SK-N-SH (cell line): ENCODE results near the gene KIF16B. TPM values are rescaled to one million over a fixed set of nuclear protein-coding genes. Genes with fewer than 3 reads are reported as not detected.

Experiments used
- CTCF ChIA-PET: fragments of 300-600, 350-600 bp; formaldehyde crosslinking; extraction: SDS; loops from one replicate; lab custom pipeline; 2021; lab: Yijun Ruan, JAX
- POLR2A ChIA-PET: fragments of 350-600 bp; sonication (Branson Sonifier 250); formaldehyde crosslinking; extraction: SDS; loops from one replicate; lab custom pipeline; 2020; ENCODE audit warnings: antibody characterized with exemption, inconsistent platforms; lab: Yijun Ruan, JAX
- DNase-seq: peaks from one replicate; pipeline ENCODE4 v3.0.0; 2012
- H2AFZ ChIP-seq: fragments of 200-600 bp; sonication (generic); 2 replicates; pipeline ENCODE4 v1.8.1; 2016; ENCODE audit warnings: antibody characterized with exemption, mild to moderate bottlenecking, low read depth
- H3F3A ChIP-seq: fragments of 200-600 bp; sonication (generic); replicated peaks from 2 replicates; pipeline ENCODE3; 2016; ENCODE audit warnings: antibody characterized with exemption, mild to moderate bottlenecking; ENCODE audit not compliant: insufficient read depth
- H3K27ac ChIP-seq, 2 experiments: fragments of 200-500 bp in 1 of 2; fragments of 200-600 bp in 1 of 2; sonication (Bioruptor generic) in 1 of 2; sonication (generic), shearing (Covaris generic) in 1 of 2; 2 replicates each; pipeline versions ENCODE4 v1.5.1 to v1.6.1; 2014 to 2016; ENCODE audit warnings: low read depth in 2 of 2, inconsistent platforms in 1 of 2, low read length in 1 of 2, mild to moderate bottlenecking in 1 of 2, mixed read lengths in 1 of 2
- H3K27me3 ChIP-seq: fragments of 200-600 bp; sonication (generic), shearing (Covaris generic); 2 replicates; pipeline ENCODE4 v1.6.1; 2016; ENCODE audit warnings: mixed run types; ENCODE audit not compliant: insufficient read depth
- H3K36me3 ChIP-seq, 2 experiments: fragments of 200-500 bp in 1 of 2; fragments of 200-600 bp in 1 of 2; sonication (Bioruptor generic) in 1 of 2; sonication (generic) in 1 of 2; replicated peaks in 1 of 2; 2 replicates each; pipeline versions ENCODE3 to v1.5.1; 2014 to 2016; ENCODE audit warnings: low read length in 1 of 2, mild to moderate bottlenecking in 1 of 2; ENCODE audit not compliant: insufficient read depth in 2 of 2, control insufficient read depth in 1 of 2
- H3K4me1 ChIP-seq, 2 experiments: fragments of 200-500 bp in 1 of 2; fragments of 200-600 bp in 1 of 2; sonication (Bioruptor generic) in 1 of 2; sonication (generic), shearing (Covaris generic) in 1 of 2; 2 replicates each; pipeline versions ENCODE4 v1.5.1 to v1.6.1; 2014 to 2016; ENCODE audit warnings: low read depth in 1 of 2, low read length in 1 of 2, mixed run types in 1 of 2; ENCODE audit not compliant: insufficient read depth in 2 of 2, control insufficient read depth in 1 of 2
- H3K4me2 ChIP-seq: fragments of 200-600 bp; sonication (generic), shearing (Covaris generic); 2 replicates; pipeline ENCODE4 v1.6.1; 2017; ENCODE audit warnings: mixed run types
- H3K4me3 ChIP-seq, 2 experiments: fragments of 200-500 bp in 1 of 2; fragments of 200-600 bp in 1 of 2; sonication (Bioruptor generic) in 1 of 2; sonication (generic), shearing (Covaris generic) in 1 of 2; 2 replicates each; pipeline versions ENCODE4 v1.5.1 to v1.8.1; 2014 to 2016; ENCODE audit warnings: low read depth in 2 of 2, inconsistent platforms in 1 of 2, low read length in 1 of 2, mild to moderate bottlenecking in 1 of 2, mixed read lengths in 1 of 2, moderate library complexity in 1 of 2
- H3K79me2 ChIP-seq: fragments of 200-600 bp; sonication (generic); 2 replicates; pipeline ENCODE4 v1.8.1; 2017; ENCODE audit warnings: mild to moderate bottlenecking; ENCODE audit not compliant: insufficient read depth
- H3K9ac ChIP-seq: fragments of 200-600 bp; sonication (generic); 2 replicates; pipeline ENCODE4 v1.6.1; 2017; ENCODE audit warnings: mixed run types
- H3K9me2 ChIP-seq: fragments of 200-600 bp; sonication (generic); 2 replicates; pipeline ENCODE4 v1.6.1; 2017; ENCODE audit warnings: mixed run types
- H3K9me3 ChIP-seq: fragments of 200-600 bp; sonication (generic); 2 replicates; pipeline ENCODE4 v1.6.1; 2017; ENCODE audit warnings: mixed run types, mild to moderate bottlenecking, moderate library complexity
- H4K20me1 ChIP-seq: fragments of 200-600 bp; sonication (generic); 2 replicates; pipeline ENCODE4 v1.6.1; 2017; ENCODE audit warnings: mild to moderate bottlenecking, mixed run types; ENCODE audit not compliant: insufficient read depth
- CHD2 ChIP-seq: fragments of 150-350 bp; IDR thresholded peaks from 2 replicates; pipeline ENCODE4 v1.6.1; 2018; ENCODE audit warnings: low read length; ENCODE audit not compliant: partially characterized antibody
- EZH2phosphoT487 ChIP-seq: fragments of 200-600 bp; sonication (generic); IDR thresholded peaks from 2 replicates; pipeline ENCODE4 v1.6.1; 2017; ENCODE audit warnings: low read depth, mixed run types, mild to moderate bottlenecking, antibody characterized with exemption, moderate library complexity, borderline replicate concordance
- GABPA ChIP-seq: IDR thresholded peaks from 2 replicates; pipeline ENCODE4 v1.4.0; 2012; ENCODE audit warnings: low read depth, mild to moderate bottlenecking
- GATA2 ChIP-seq: sonication (generic); formaldehyde crosslinking; IDR thresholded peaks from 2 replicates; pipeline ENCODE4 v1.5.0; 2020; ENCODE audit warnings: mild to moderate bottlenecking, missing genetic modification reagents
- JUND ChIP-seq: IDR thresholded peaks from 2 replicates; pipeline ENCODE4 v1.4.0; 2012
- MEF2A ChIP-seq: IDR thresholded peaks from 2 replicates; pipeline ENCODE4 v1.4.0; 2012; ENCODE audit warnings: low read depth, borderline replicate concordance
- MXI1 ChIP-seq: IDR thresholded peaks from 2 replicates; pipeline ENCODE4 v1.6.1; 2012; ENCODE audit warnings: mild to moderate bottlenecking, low read depth, low read length, improper control_type of control experiment
- NFIC ChIP-seq: IDR thresholded peaks from 2 replicates; pipeline ENCODE4 v1.4.0; 2012; ENCODE audit warnings: borderline replicate concordance
- NRF1 ChIP-seq: IDR thresholded peaks from 2 replicates; pipeline ENCODE4 v1.6.1; 2012; ENCODE audit warnings: low read depth, mild to moderate bottlenecking, low read length
- POLR2AphosphoS5 ChIP-seq: IDR thresholded peaks from 2 replicates; pipeline ENCODE4 v1.6.1; 2012; ENCODE audit warnings: low read depth, low read length
- RAD21 ChIP-seq: IDR thresholded peaks from 2 replicates; pipeline ENCODE4 v1.6.1; 2012; ENCODE audit warnings: mild to moderate bottlenecking, low read length
- RCOR1 ChIP-seq: fragments of 150-350 bp; IDR thresholded peaks from 2 replicates; pipeline ENCODE4 v1.6.1; 2017; ENCODE audit warnings: antibody characterized with exemption, low read length
- RXRA ChIP-seq: IDR thresholded peaks from 2 replicates; pipeline ENCODE4 v1.4.0; 2012; ENCODE audit warnings: low read depth, mild to moderate bottlenecking, borderline replicate concordance
- SIN3A ChIP-seq: IDR thresholded peaks from 2 replicates; pipeline ENCODE4 v1.6.1; 2012; ENCODE audit warnings: low read depth, mild to moderate bottlenecking, low read length, moderate library complexity, borderline replicate concordance
- SMC3 ChIP-seq: IDR thresholded peaks from 2 replicates; pipeline ENCODE4 v1.6.1; 2012; ENCODE audit warnings: low read depth, low read length, improper control_type of control experiment
- TCF12 ChIP-seq: IDR thresholded peaks from 2 replicates; pipeline ENCODE4 v1.4.0; 2012
- YY1 ChIP-seq: IDR thresholded peaks from 2 replicates; pipeline ENCODE4 v1.4.0; 2012; ENCODE audit warnings: low read depth, mild to moderate bottlenecking
- WGBS: methylation state at CpG from one replicate; pipeline ENCODE4 v1.1.6; 2017; ENCODE audit warnings: low lambda C conversion rate; 5-methylcytosine and 5-hydroxymethylcytosine counted together
- polyA plus RNA-seq, 3 experiments: library from polyadenylated mRNA; depleted of rRNA; stranded (reverse); fragments of >200 nt; gene quantifications; 2 replicates each; pipeline ENCODE4 v1.2.3, GENCODE V29; 2012
- TF ChIP-seq, protein P1 (sequence below): IDR thresholded peaks from 2 replicates; pipeline ENCODE4 v1.6.1; 2012; ENCODE audit warnings: mild to moderate bottlenecking, low read depth, low read length, moderate library complexity
- TF ChIP-seq, protein P2 (sequence below): IDR thresholded peaks from 2 replicates; pipeline ENCODE4 v1.4.0; 2012; ENCODE audit warnings: low read depth, borderline replicate concordance
- TF ChIP-seq, protein P3 (sequence below): IDR thresholded peaks from 2 replicates; pipeline ENCODE4 v1.4.0; 2012; ENCODE audit warnings: low read depth, borderline replicate concordance
- TF ChIP-seq, protein P4 (sequence below): fragments of 150-350 bp; IDR thresholded peaks from 2 replicates; pipeline ENCODE4 v1.6.1; 2017; ENCODE audit warnings: antibody characterized with exemption, low read length, low read depth, borderline replicate concordance

Gene KIF16B
- polyA plus RNA-seq, 1 of the 3 experiments (the other 2 are of a cell fraction), result 3.3 TPM

DNA sequence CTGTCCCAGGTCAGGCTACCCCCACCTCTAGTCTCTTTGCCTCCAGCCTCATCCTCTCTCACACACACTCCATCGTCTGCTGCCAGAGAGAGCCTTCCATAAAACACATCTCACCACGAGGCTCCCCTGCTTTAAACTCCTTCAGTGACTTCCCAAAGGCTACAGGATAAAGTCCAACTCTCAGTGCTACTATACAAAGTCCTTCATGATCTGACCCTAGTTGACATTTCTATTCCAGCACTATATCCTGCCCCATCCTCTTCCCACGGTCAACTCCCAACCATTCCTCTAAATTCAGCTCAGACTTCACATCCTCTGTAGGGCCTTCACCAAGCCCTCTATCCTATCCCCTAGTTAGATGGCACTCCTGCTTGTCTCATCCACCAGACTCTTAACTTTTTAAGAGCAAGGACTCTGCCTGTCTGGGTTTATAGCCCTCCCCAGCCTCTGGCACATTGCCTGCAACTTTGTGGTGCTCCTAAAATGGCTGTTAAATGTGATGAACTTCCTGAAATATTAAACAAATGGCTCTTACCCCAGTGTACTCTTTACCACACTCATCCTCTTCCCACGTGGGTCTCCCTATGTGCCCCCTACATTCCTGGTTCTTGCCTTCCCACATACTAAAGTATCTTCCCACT is 36.1 kb downstream of the KIF16B start (continued):
- TF ChIP-seq, protein P1, sequence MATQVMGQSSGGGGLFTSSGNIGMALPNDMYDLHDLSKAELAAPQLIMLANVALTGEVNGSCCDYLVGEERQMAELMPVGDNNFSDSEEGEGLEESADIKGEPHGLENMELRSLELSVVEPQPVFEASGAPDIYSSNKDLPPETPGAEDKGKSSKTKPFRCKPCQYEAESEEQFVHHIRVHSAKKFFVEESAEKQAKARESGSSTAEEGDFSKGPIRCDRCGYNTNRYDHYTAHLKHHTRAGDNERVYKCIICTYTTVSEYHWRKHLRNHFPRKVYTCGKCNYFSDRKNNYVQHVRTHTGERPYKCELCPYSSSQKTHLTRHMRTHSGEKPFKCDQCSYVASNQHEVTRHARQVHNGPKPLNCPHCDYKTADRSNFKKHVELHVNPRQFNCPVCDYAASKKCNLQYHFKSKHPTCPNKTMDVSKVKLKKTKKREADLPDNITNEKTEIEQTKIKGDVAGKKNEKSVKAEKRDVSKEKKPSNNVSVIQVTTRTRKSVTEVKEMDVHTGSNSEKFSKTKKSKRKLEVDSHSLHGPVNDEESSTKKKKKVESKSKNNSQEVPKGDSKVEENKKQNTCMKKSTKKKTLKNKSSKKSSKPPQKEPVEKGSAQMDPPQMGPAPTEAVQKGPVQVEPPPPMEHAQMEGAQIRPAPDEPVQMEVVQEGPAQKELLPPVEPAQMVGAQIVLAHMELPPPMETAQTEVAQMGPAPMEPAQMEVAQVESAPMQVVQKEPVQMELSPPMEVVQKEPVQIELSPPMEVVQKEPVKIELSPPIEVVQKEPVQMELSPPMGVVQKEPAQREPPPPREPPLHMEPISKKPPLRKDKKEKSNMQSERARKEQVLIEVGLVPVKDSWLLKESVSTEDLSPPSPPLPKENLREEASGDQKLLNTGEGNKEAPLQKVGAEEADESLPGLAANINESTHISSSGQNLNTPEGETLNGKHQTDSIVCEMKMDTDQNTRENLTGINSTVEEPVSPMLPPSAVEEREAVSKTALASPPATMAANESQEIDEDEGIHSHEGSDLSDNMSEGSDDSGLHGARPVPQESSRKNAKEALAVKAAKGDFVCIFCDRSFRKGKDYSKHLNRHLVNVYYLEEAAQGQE, result no peak
- TF ChIP-seq, protein P2, sequence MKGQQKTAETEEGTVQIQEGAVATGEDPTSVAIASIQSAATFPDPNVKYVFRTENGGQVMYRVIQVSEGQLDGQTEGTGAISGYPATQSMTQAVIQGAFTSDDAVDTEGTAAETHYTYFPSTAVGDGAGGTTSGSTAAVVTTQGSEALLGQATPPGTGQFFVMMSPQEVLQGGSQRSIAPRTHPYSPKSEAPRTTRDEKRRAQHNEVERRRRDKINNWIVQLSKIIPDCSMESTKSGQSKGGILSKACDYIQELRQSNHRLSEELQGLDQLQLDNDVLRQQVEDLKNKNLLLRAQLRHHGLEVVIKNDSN, result no peak
- TF ChIP-seq RAD21 (no peak), TCF12 (no peak), MEF2A (no peak), RCOR1 (no peak), POLR2AphosphoS5 (no peak)

DNA sequence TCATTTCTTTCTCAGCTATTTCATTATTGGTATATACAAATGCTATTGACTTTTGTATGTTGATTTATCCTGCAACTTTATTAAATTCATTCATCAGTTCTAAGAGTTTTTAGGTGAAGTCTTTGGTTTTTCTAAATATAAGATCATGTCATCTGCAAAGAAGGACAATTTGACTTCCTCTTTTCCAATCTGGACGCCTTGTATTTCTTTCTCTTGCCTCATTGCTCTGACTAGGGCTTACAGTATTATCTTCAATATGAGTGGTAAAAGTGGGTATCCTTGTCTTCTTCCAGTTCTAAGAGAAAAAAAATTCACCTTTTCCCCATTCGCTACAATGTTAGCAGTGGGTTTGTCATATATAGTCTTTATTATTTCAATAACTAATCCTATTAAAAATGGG is 38.0 kb downstream of the KIF16B start:
- no peaks in the 10 kb centered on the region for H3K36me3 ChIP-seq
- ChIA-PET CTCF (no interaction called here), POLR2A (no interaction called here)
- no peaks in the 10 kb centered on the region for H3F3A ChIP-seq
- no peak overlapping the region for H3K4me2 ChIP-seq
- H3K4me3 ChIP-seq, result no peak overlapping the region
- no peaks in the 10 kb centered on the region for H4K20me1 ChIP-seq
- no peaks in the 10 kb centered on the region for H3K4me1 ChIP-seq
- H3K9me3 ChIP-seq, result no peaks in the 10 kb centered on the region
- no peak overlapping the region for H3K27ac ChIP-seq
- WGBS, result 90% methylated on average over 2 of the region's 2 CpGs
- H3K27me3 ChIP-seq, result no peaks in the 10 kb centered on the region
- no peaks in the 10 kb centered on the region for H3K79me2 ChIP-seq
- DNase-seq, result no peak
- no peak for TF ChIP-seq CHD2
- TF ChIP-seq TCF12, result no peak
- TF ChIP-seq RAD21, result no peak
- TF ChIP-seq GATA2 (CRISPR knock-in tag), result no peak
- TF ChIP-seq EZH2phosphoT487, result no peak
- TF ChIP-seq POLR2AphosphoS5, result no peak
- TF ChIP-seq JUND, result no peak
- TF ChIP-seq, protein P1, result no peak
- no peak for TF ChIP-seq SMC3
- TF ChIP-seq MXI1, result no peak
- no peak for TF ChIP-seq NRF1
- TF ChIP-seq YY1, result no peak
- no peak for TF ChIP-seq GABPA
- TF ChIP-seq, protein P3, sequence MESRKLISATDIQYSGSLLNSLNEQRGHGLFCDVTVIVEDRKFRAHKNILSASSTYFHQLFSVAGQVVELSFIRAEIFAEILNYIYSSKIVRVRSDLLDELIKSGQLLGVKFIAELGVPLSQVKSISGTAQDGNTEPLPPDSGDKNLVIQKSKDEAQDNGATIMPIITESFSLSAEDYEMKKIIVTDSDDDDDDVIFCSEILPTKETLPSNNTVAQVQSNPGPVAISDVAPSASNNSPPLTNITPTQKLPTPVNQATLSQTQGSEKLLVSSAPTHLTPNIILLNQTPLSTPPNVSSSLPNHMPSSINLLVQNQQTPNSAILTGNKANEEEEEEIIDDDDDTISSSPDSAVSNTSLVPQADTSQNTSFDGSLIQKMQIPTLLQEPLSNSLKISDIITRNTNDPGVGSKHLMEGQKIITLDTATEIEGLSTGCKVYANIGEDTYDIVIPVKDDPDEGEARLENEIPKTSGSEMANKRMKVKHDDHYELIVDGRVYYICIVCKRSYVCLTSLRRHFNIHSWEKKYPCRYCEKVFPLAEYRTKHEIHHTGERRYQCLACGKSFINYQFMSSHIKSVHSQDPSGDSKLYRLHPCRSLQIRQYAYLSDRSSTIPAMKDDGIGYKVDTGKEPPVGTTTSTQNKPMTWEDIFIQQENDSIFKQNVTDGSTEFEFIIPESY, result no peak
- no peak for TF ChIP-seq SIN3A
- TF ChIP-seq, protein P4, sequence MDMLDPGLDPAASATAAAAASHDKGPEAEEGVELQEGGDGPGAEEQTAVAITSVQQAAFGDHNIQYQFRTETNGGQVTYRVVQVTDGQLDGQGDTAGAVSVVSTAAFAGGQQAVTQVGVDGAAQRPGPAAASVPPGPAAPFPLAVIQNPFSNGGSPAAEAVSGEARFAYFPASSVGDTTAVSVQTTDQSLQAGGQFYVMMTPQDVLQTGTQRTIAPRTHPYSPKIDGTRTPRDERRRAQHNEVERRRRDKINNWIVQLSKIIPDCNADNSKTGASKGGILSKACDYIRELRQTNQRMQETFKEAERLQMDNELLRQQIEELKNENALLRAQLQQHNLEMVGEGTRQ, result no peak
- no peak for TF ChIP-seq NFIC
- TF ChIP-seq RXRA, result no peak
- no peaks in the 10 kb centered on the region for H3K9me2 ChIP-seq
- H3K9ac ChIP-seq, result no peak overlapping the region
- no peak overlapping the region for H2AFZ ChIP-seq
